Measurements from ENCODE around the gene NUDT3. TPM values are rescaled to one million over a fixed set of nuclear protein-coding genes. Genes with fewer than 3 reads are reported as not detected.

NUDT3 gene
- total and polyA plus RNA-seq, 9 of the 15 experiments (the other 6 are each of a cell fraction or from before 2014, with no cell fraction given), result 5.4 to 81.2 (median 56.4) TPM

GRCh38 chr6:34315780-34316179, 76.7 kb downstream of the NUDT3 start (continued):
- TF ChIP-seq ZBTB40 (IDR thresholded peaks at IDR 0.05), result no peak
- TF ChIP-seq ZBTB40 (CRISPR knock-in tag; IDR thresholded peaks at IDR 0.05), result no peak
- no peak for TF ChIP-seq ZNF398 (CRISPR knock-in tag; IDR thresholded peaks at IDR 0.05)
- TF ChIP-seq SFPQ (IDR thresholded peaks at IDR 0.05; ENCODE audit: low read depth, low read length), result no peak
- no peak for TF ChIP-seq HCFC1 (IDR thresholded peaks at IDR 0.05; ENCODE audit: low read depth, low read length)
- TF ChIP-seq BCOR (IDR thresholded peaks at IDR 0.05), result no peak
- no peak for TF ChIP-seq CTBP1 (IDR thresholded peaks at IDR 0.05; ENCODE audit: borderline replicate concordance)
- TF ChIP-seq OTX1 (CRISPR knock-in tag; IDR thresholded peaks at IDR 0.05), result no peak
